ENCODE data around the gene DHX32. TPM values are rescaled to one million over a fixed set of nuclear protein-coding genes. Genes with fewer than 3 reads are reported as not detected.
A peak's percentile ranks its signal among the peaks of the same experiment; 100 is the strongest.
"Not testable (repeated sequence)": the region's sequence is repeated elsewhere in the genome, so short reads cannot be mapped to it uniquely, and the experiment has no call there.

DHX32 gene
- polyA plus RNA-seq, 1 donor from 2014 or later: 6.8 TPM

GRCh38 chr10:125907598-125907997, 26.5 kb upstream of the DHX32 start:
- not testable (repeated sequence) for H3K36me3 Mint-ChIP-seq, H3K9me3 Mint-ChIP-seq, H3K4me1 Mint-ChIP-seq, H3K27ac Mint-ChIP-seq, H3K4me3 Mint-ChIP-seq, H3K27me3 Mint-ChIP-seq

GRCh38 chr10:125905069-125905994, 24.2 kb upstream of the DHX32 start:
- H3K36me3 Mint-ChIP-seq, H3K9me3 Mint-ChIP-seq, H3K27me3 Mint-ChIP-seq, H3K4me1 Mint-ChIP-seq, H3K27ac Mint-ChIP-seq, H3K4me3 Mint-ChIP-seq: not testable (repeated sequence)

- H3K9me3 Mint-ChIP-seq, H3K4me3 Mint-ChIP-seq, H3K27me3 Mint-ChIP-seq, H3K27ac Mint-ChIP-seq, H3K4me1 Mint-ChIP-seq, H3K36me3 Mint-ChIP-seq: not testable (repeated sequence)
Observed at GRCh38 chr10:125903135-125903640, 22.1 kb upstream of the DHX32 start.

- H3K36me3 Mint-ChIP-seq, H3K9me3 Mint-ChIP-seq, H3K4me1 Mint-ChIP-seq, H3K27me3 Mint-ChIP-seq, H3K27ac Mint-ChIP-seq: not testable (repeated sequence)
- peak overlapping the region in 1 of 4 donors; percentile 17 for H3K4me3 Mint-ChIP-seq
Observed at GRCh38 chr10:125900963-125901362, 19.9 kb upstream of the DHX32 start.

GRCh38 chr10:125897317-125897716, 16.2 kb upstream of the DHX32 start:
- Mint-ChIP-seq H3K4me1 (peaks cover 12 to 18% (median 13%) of the 10 kb centered on the region in 3 donors), H3K27ac (peak overlapping the region in 2 of 3 donors; percentile 68 to 97), H3K4me3 (peak overlapping the region; percentile 83 to 97 (median 91))
- H3K27me3 Mint-ChIP-seq, H3K9me3 Mint-ChIP-seq, H3K36me3 Mint-ChIP-seq: not testable (repeated sequence)

- Mint-ChIP-seq H3K27ac (peak within 1 kb of the TSS; percentile 74 to 97 (median 95)), H3K4me3 (peak within 1 kb of the TSS; percentile 89 to 97 (median 94)), H3K4me1 (peaks cover 12 to 18% (median 13%) of the 10 kb centered on the region in 3 donors)
- H3K9me3 Mint-ChIP-seq, H3K27me3 Mint-ChIP-seq, H3K36me3 Mint-ChIP-seq: not testable (repeated sequence)
Observed at GRCh38 chr10:125896088-125896934, 15.2 kb upstream of the DHX32 start, which contains the start of gene FANK1. TSS of gene FANK1 (plus strand) at chr10:125896564. CDS start at chr10:125896643, 79 bp downstream.

GRCh38 chr10:125895130-125896087, 14.3 kb upstream of the DHX32 start:
- Mint-ChIP-seq H3K4me1 (peaks cover 12 to 18% (median 13%) of the 10 kb centered on the region in 3 donors), H3K4me3 (peak overlapping the region; percentile 89 to 96 (median 91)), H3K27ac (peak overlapping the region; percentile 74 to 95 (median 80))
- H3K9me3 Mint-ChIP-seq, H3K27me3 Mint-ChIP-seq, H3K36me3 Mint-ChIP-seq: not testable (repeated sequence)

GRCh38 chr10:125894176-125894575, 13.1 kb upstream of the DHX32 start:
- H3K27me3 Mint-ChIP-seq, H3K9me3 Mint-ChIP-seq, H3K36me3 Mint-ChIP-seq: not testable (repeated sequence)
- Mint-ChIP-seq H3K4me1 (peaks cover 12 to 18% (median 13%) of the 10 kb centered on the region in 3 donors), H3K27ac (peak overlapping the region in 1 of 3 donors; percentile 36), H3K4me3 (peak overlapping the region; percentile 8 to 93 (median 30))

GRCh38 chr10:125892402-125892801, 11.3 kb upstream of the DHX32 start:
- not testable (repeated sequence) for H3K27ac Mint-ChIP-seq, H3K36me3 Mint-ChIP-seq, H3K9me3 Mint-ChIP-seq, H3K4me3 Mint-ChIP-seq, H3K27me3 Mint-ChIP-seq
- peaks cover 12 to 17% (median 13%) of the 10 kb centered on the region in 3 donors for H3K4me1 Mint-ChIP-seq

- H3K36me3 Mint-ChIP-seq, H3K4me3 Mint-ChIP-seq, H3K27ac Mint-ChIP-seq, H3K9me3 Mint-ChIP-seq, H3K27me3 Mint-ChIP-seq, H3K4me1 Mint-ChIP-seq: not testable (repeated sequence)
Observed at GRCh38 chr10:125889441-125889840, 8.3 kb upstream of the DHX32 start.

GRCh38 chr10:125886914-125887512, 5.9 kb upstream of the DHX32 start:
- H3K27me3 Mint-ChIP-seq: no peaks in the 10 kb centered on the region
- no peaks in the 10 kb centered on the region for H3K9me3 Mint-ChIP-seq
- peaks cover 3% of the 10 kb centered on the region for H3K36me3 Mint-ChIP-seq
- no peak overlapping the region for H3K4me3 Mint-ChIP-seq
- H3K27ac Mint-ChIP-seq: no peak overlapping the region
- H3K4me1 Mint-ChIP-seq: no peaks in the 10 kb centered on the region

GRCh38 chr10:125883211-125883610, 2.1 kb upstream of the DHX32 start:
- H3K4me1 Mint-ChIP-seq: no peaks in the 10 kb centered on the region
- H3K27me3 Mint-ChIP-seq: no peaks in the 10 kb centered on the region
- no peaks in the 10 kb centered on the region for H3K9me3 Mint-ChIP-seq
- no peak overlapping the region for H3K27ac Mint-ChIP-seq
- peaks cover 9% of the 10 kb centered on the region for H3K36me3 Mint-ChIP-seq
- H3K4me3 Mint-ChIP-seq: no peak overlapping the region

- no peaks in the 10 kb centered on the region for H3K9me3 Mint-ChIP-seq
- no peaks in the 10 kb centered on the region for H3K4me1 Mint-ChIP-seq
- H3K4me3 Mint-ChIP-seq: no peak overlapping the region
- no peaks in the 10 kb centered on the region for H3K27me3 Mint-ChIP-seq
- peaks cover 9% of the 10 kb centered on the region for H3K36me3 Mint-ChIP-seq
- no peak overlapping the region for H3K27ac Mint-ChIP-seq
Observed at GRCh38 chr10:125882596-125882995, 1.5 kb upstream of the DHX32 start.

- Mint-ChIP-seq H3K4me1 (no peaks in the 10 kb centered on the region), H3K27ac (no peak overlapping the region)
Observed at GRCh38 chr10:125880719-125881118, 373 bp downstream of the DHX32 start.

More at GRCh38 chr10:125880719-125881118, 373 bp downstream of the DHX32 start:
- Mint-ChIP-seq H3K9me3 (peaks cover 0 to 14% (median 0%) of the 10 kb centered on the region in 3 donors), H3K27me3 (no peaks in the 10 kb centered on the region), H3K36me3 (peaks cover 17% of the 10 kb centered on the region), H3K4me3 (no peak overlapping the region)
